RWPE1 (cell line): Measurements from ENCODE around the gene AVPI1.

Experiments
- CTCF ChIA-PET: fragments of 350-600 bp; sonication (Branson Sonifier 250); formaldehyde crosslinking; extraction: SDS; loops from one replicate; lab custom pipeline; 2021; lab: Yijun Ruan, JAX
- POLR2A ChIA-PET: fragments of 400-600 bp; formaldehyde crosslinking; extraction: SDS; loops from one replicate; lab custom pipeline; 2020; ENCODE audit warnings: antibody characterized with exemption; ENCODE audit not compliant: low non-redundant PET; lab: Yijun Ruan, JAX
- DNase-seq: peaks from one replicate; pipeline ENCODE4 v3.0.0; 2012; ENCODE audit warnings: low spot score
- H3K27ac ChIP-seq: fragments of 450-650 bp; 2 replicates; pipeline ENCODE4 v1.5.1; 2017
- CTCF ChIP-seq: fragments of 450-650 bp; conservative IDR thresholded peaks from 2 replicates; pipeline ENCODE4 v1.5.1; 2017; ENCODE audit warnings: low read depth, mild to moderate bottlenecking

The AVPI1 gene

GRCh38 chr10:97629289-97629688, 57.8 kb downstream of the AVPI1 start:
- H3K27ac ChIP-seq, result no peak overlapping the region
- ChIA-PET POLR2A (no interaction called here), CTCF (interaction anchor here (1.0 kb wide), 1 partner anchor 11 kb away, joined by 4 read pairs; the partner anchor contains the start of gene PI4K2A)
- DNase-seq, result no peak
- TF ChIP-seq CTCF, result no peak

- no peak overlapping the region for H3K27ac ChIP-seq
- TF ChIP-seq CTCF, result no peak
- CTCF ChIA-PET, result interaction anchor here (1.0 kb wide), 1 partner anchor 12 kb away, joined by 4 read pairs; the partner anchor contains the start of gene PI4K2A
- POLR2A ChIA-PET, result interaction anchor here (0.7 kb wide), 1 partner anchor 17 kb away, joined by 3 read pairs; no protein-coding TSS in a partner anchor
- DNase-seq, result no peak
Measured at GRCh38 chr10:97628228-97628627, 58.8 kb downstream of the AVPI1 start.

- H3K27ac ChIP-seq, result no peak overlapping the region
- CTCF ChIA-PET, result interaction anchor here (0.7 kb wide), 2 partner anchors 15 to 30 kb away, joined by 3 read pairs; no protein-coding TSS in a partner anchor
Measured at GRCh38 chr10:97627731-97628130, 59.3 kb downstream of the AVPI1 start.

More at GRCh38 chr10:97627731-97628130, 59.3 kb downstream of the AVPI1 start:
- POLR2A ChIA-PET, result no interaction called here
- TF ChIP-seq CTCF, result no peak
- no peak for DNase-seq
